Fibroblast of lung (primary cell): ENCODE results near the gene EMC6. TPM values are rescaled to one million over a fixed set of nuclear protein-coding genes. Genes with fewer than 3 reads are reported as not detected.

Source experiments
- DNase-seq, 2 donors: peaks; one replicate each; pipeline versions ENCODE4 v3.0.0 to v3.0.0-alpha.2; 2010; ENCODE audit warnings: low read depth in 2 of 2
- H2AFZ ChIP-seq: 2 replicates; pipeline ENCODE4 v1.5.1; 2012; ENCODE audit warnings: low read length, control low read depth, inconsistent platforms
- H3K27ac ChIP-seq: 2 replicates; pipeline ENCODE4 v1.5.1; 2011; ENCODE audit warnings: low read length, control low read depth; ENCODE audit not compliant: insufficient read depth
- H3K27me3 ChIP-seq: 2 replicates; pipeline ENCODE4 v1.5.1; 2011; ENCODE audit warnings: mild to moderate bottlenecking, low read length; ENCODE audit not compliant: control insufficient read depth, insufficient read depth
- H3K36me3 ChIP-seq: 2 replicates; pipeline ENCODE4 v1.5.1; 2011; ENCODE audit warnings: low read length; ENCODE audit not compliant: control insufficient read depth, insufficient read depth
- H3K4me1 ChIP-seq: 2 replicates; pipeline ENCODE4 v1.5.1; 2011; ENCODE audit warnings: low read length; ENCODE audit not compliant: control insufficient read depth, insufficient read depth; ENCODE audit errors: extremely low read depth
- H3K4me2 ChIP-seq: 2 replicates; pipeline ENCODE4 v1.5.1; 2011; ENCODE audit warnings: low read length, control low read depth; ENCODE audit not compliant: insufficient read depth; ENCODE audit errors: extremely low read depth
- H3K4me3 ChIP-seq, 4 experiments: fragments of 200-600 bp in 1 of 4; sonication (generic) in 1 of 4; replicated peaks in 1 of 4; 2 replicates each; pipeline ENCODE4 v1.5.1; 2011 to 2016; ENCODE audit warnings: low read length in 4 of 4, low read depth in 3 of 4, mild to moderate bottlenecking in 3 of 4, control low read depth in 2 of 4, inconsistent platforms in 1 of 4, mixed read lengths in 1 of 4; ENCODE audit not compliant: insufficient read depth in 1 of 4; ENCODE audit errors: control extremely low read depth in 1 of 4
- H3K79me2 ChIP-seq: 2 replicates; pipeline ENCODE4 v1.5.1; 2012; ENCODE audit warnings: mild to moderate bottlenecking, low read length, inconsistent platforms; ENCODE audit not compliant: control insufficient read depth, insufficient read depth
- H3K9ac ChIP-seq: 2 replicates; pipeline ENCODE4 v1.5.1; 2011; ENCODE audit warnings: mild to moderate bottlenecking, low read length, control low read depth; ENCODE audit not compliant: insufficient read depth
- H3K9me3 ChIP-seq: 2 replicates; pipeline ENCODE4 v1.5.1; 2012; ENCODE audit warnings: low read depth, low read length; ENCODE audit not compliant: control insufficient read depth, insufficient read depth
- H4K20me1 ChIP-seq: 2 replicates; pipeline ENCODE4 v1.5.1; 2011; ENCODE audit warnings: low read length; ENCODE audit not compliant: control insufficient read depth, insufficient read depth; ENCODE audit errors: extremely low read depth
- CTCF ChIP-seq, 2 donors: IDR thresholded peaks in 1 of 2; conservative IDR thresholded peaks in 1 of 2; 1 replicate in 1 of 2; 2 replicates in 1 of 2; pipeline ENCODE4 v1.5.1; 2011 to 2012; ENCODE audit warnings: low read length in 2 of 2, control low read depth in 1 of 2, inconsistent platforms in 1 of 2, low read depth in 1 of 2, mild to moderate bottlenecking in 1 of 2
- EZH2 ChIP-seq: IDR thresholded peaks from 2 replicates; pipeline ENCODE4 v1.5.1; 2012; ENCODE audit warnings: low read length, control low read depth, mild to moderate bottlenecking; ENCODE audit errors: missing control alignments
- polyA plus RNA-seq, 2 donors: library from polyadenylated mRNA; depleted of rRNA in 1 of 2; stranded (reverse) in 1 of 2; unstranded in 1 of 2; fragments of >200 nt; gene quantifications; 2 replicates each; pipeline ENCODE4 v1.2.1, GENCODE V29; 2011 to 2012; ENCODE audit warnings: missing spikeins in 1 of 2
- total RNA-seq: library from RNA; depleted of rRNA; stranded (reverse); fragments of >200 nt; gene quantifications from 2 replicates; pipeline ENCODE4 v1.2.1, GENCODE V29; 2014

Gene EMC6
- total and polyA plus RNA-seq, 2 donors (not counting 1 experiment from before 2014, with no cell fraction given), result 15.4 to 20.6 TPM

- H3K36me3 ChIP-seq, result peaks cover 4% of the 10 kb centered on the region
- no peak overlapping the region for H3K9ac ChIP-seq
- H3K27ac ChIP-seq, result no peak overlapping the region
- H3K4me1 ChIP-seq, result no peaks in the 10 kb centered on the region
- TF ChIP-seq EZH2 (no peak), CTCF (conservative IDR thresholded peaks at IDR 0.05 in 1 of 2, IDR thresholded peaks at IDR 0.05 in 1 of 2; ENCODE audit: low read depth in 1 of 2, low read length in 2 of 2) (no peak)
- DNase-seq, result no peak
- H2AFZ ChIP-seq, result no peak overlapping the region
- no peak overlapping the region for H3K4me2 ChIP-seq
- no peak overlapping the region for H3K4me3 ChIP-seq
- no peaks in the 10 kb centered on the region for H3K9me3 ChIP-seq
- no peaks in the 10 kb centered on the region for H3K79me2 ChIP-seq
- no peaks in the 10 kb centered on the region for H4K20me1 ChIP-seq
- H3K27me3 ChIP-seq, result no peaks in the 10 kb centered on the region
These were observed 26.7 kb upstream of the EMC6 start for GRCh38 chr17:3641717-3642486.

DNA sequence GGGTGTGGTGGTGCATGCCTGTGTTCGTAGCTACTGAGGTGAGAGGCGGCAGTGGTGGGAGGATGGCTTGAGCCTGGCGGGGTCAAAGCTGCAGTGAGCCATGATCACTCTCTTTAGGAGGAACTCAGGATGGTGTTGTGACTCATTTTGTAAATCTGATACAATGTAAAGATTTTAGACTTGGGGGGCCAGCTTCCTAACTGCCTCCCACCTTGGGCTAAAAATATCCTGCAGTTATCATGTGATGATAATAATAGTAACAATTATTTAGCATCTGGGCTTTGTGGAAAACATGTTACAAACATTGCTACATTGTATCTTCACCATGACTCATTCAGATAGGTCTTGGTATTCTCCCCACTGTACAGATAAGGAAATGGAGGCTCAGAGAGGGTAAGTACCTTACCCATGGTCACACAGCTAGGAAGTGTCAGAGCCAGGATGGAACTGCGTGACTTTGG lies 24.7 kb upstream of the EMC6 start:
- TF ChIP-seq EZH2 (no peak), CTCF (conservative IDR thresholded peaks at IDR 0.05 in 1 of 2, IDR thresholded peaks at IDR 0.05 in 1 of 2; ENCODE audit: low read depth in 1 of 2, low read length in 2 of 2) (no peak)
- Histone ChIP-seq H3K9ac (no peak overlapping the region), H4K20me1 (no peaks in the 10 kb centered on the region), H3K4me3 (no peak overlapping the region), H3K4me2 (no peak overlapping the region), H3K36me3 (peaks cover 2% of the 10 kb centered on the region), H3K79me2 (no peaks in the 10 kb centered on the region), H2AFZ (no peak overlapping the region), H3K9me3 (no peaks in the 10 kb centered on the region), H3K27ac (no peak overlapping the region), H3K4me1 (no peaks in the 10 kb centered on the region), H3K27me3 (no peaks in the 10 kb centered on the region)
- no peak for DNase-seq

DNA sequence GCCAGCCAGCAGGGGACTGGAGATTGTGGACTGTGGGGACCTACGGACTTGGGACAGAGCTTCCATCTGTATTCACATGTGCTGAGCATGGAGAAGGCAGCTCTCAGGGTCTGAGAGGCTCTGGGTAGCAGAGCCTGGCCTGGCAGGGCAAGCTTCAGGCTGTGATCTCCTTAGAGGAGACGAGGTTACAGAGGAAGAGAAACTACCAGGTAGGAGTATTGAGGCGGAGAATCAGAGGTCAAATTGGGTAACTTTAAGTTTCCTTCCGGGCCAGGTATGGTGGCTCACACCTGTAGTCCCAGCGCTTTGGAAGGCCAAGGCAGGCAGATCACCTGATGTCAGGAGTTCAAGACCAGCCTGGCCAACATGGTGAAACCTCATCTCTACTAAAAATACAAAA lies 23.3 kb upstream of the EMC6 start:
- Histone ChIP-seq H3K4me2 (no peak overlapping the region), H4K20me1 (no peaks in the 10 kb centered on the region), H3K27ac (no peak overlapping the region), H3K4me1 (no peaks in the 10 kb centered on the region), H3K9ac (no peak overlapping the region), H3K9me3 (no peaks in the 10 kb centered on the region), H3K36me3 (peaks cover 2% of the 10 kb centered on the region), H3K27me3 (no peaks in the 10 kb centered on the region), H2AFZ (no peak overlapping the region), H3K79me2 (no peaks in the 10 kb centered on the region), H3K4me3 (no peak overlapping the region)
- no peak for DNase-seq
- TF ChIP-seq EZH2 (no peak), CTCF (conservative IDR thresholded peaks at IDR 0.05 in 1 of 2, IDR thresholded peaks at IDR 0.05 in 1 of 2; ENCODE audit: low read depth in 1 of 2, low read length in 2 of 2) (no peak)
